HepG2 (cell line): Measurements from ENCODE around the gene FBXO48. TPM values are rescaled to one million over a fixed set of nuclear protein-coding genes. Genes with fewer than 3 reads are reported as not detected.
A peak's percentile ranks its signal among the peaks of the same experiment; 100 is the strongest.

Experiments used
- HHEX ChIP-seq: IDR thresholded peaks from 2 replicates; pipeline ENCODE4 v1.6.1; 2016; ENCODE audit warnings: control low read depth
- IKZF1 ChIP-seq: fragments of 450-650 bp; IDR thresholded peaks from 2 replicates; pipeline ENCODE4 v1.7.1; 2016
- JUN ChIP-seq: sonication (generic); formaldehyde crosslinking; IDR thresholded peaks from 2 replicates; pipeline ENCODE4 v1.4.0; 2020; ENCODE audit warnings: mild to moderate bottlenecking, missing genetic modification reagents
- MIXL1 ChIP-seq: IDR thresholded peaks from 2 replicates; pipeline ENCODE4 v1.6.1; 2016
- PHF20 ChIP-seq: sonication (generic); formaldehyde crosslinking; IDR thresholded peaks from 2 replicates; pipeline ENCODE4 v1.5.0; 2020; ENCODE audit warnings: mild to moderate bottlenecking, missing genetic modification reagents
- RBAK ChIP-seq: sonication (generic); formaldehyde crosslinking; IDR thresholded peaks from 2 replicates; pipeline ENCODE4 v1.5.1; 2020; ENCODE audit warnings: mild to moderate bottlenecking, missing genetic modification reagents
- SALL2 ChIP-seq: sonication (generic); formaldehyde crosslinking; IDR thresholded peaks from 2 replicates; pipeline ENCODE4 v1.8.1; 2023; ENCODE audit warnings: mild to moderate bottlenecking, missing genetic modification reagents, inconsistent platforms
- ZNF253 ChIP-seq: sonication (generic); formaldehyde crosslinking; IDR thresholded peaks from 2 replicates; pipeline ENCODE4 v1.8.0; 2022; ENCODE audit warnings: mild to moderate bottlenecking, missing genetic modification reagents, borderline replicate concordance
- ZNF335 ChIP-seq: sonication (generic); formaldehyde crosslinking; IDR thresholded peaks from 2 replicates; pipeline ENCODE4 v1.4.0; 2020; ENCODE audit warnings: missing genetic modification reagents
- ZNF569 ChIP-seq: sonication (generic); formaldehyde crosslinking; IDR thresholded peaks from 2 replicates; pipeline ENCODE4 v1.5.0; 2020; ENCODE audit warnings: mild to moderate bottlenecking, missing genetic modification reagents, moderate library complexity, borderline replicate concordance
- ZNF672 ChIP-seq: sonication (generic); formaldehyde crosslinking; IDR thresholded peaks from 2 replicates; pipeline ENCODE4 v1.8.1; 2022; ENCODE audit warnings: missing genetic modification reagents
- ZNF878 ChIP-seq: sonication (generic); formaldehyde crosslinking; IDR thresholded peaks from 2 replicates; pipeline ENCODE4 v1.8.1; 2023; ENCODE audit warnings: mild to moderate bottlenecking, missing genetic modification reagents, moderate library complexity
- polyA plus RNA-seq, 8 experiments: library from polyadenylated mRNA; depleted of rRNA in 3 of 8; stranded (reverse) in 7 of 8; unstranded in 1 of 8; fragments of >200 nt; fragmentation: Illumina TruSeq in 4 of 8; extraction: Trizol in 4 of 8; gene quantifications; 2 replicates each; pipeline versions ENCODE4 v1.2.1 to v1.2.3, GENCODE V29; 2011 to 2016; ENCODE audit warnings: low read depth in 4 of 8, missing spikeins in 1 of 8, mixed read lengths in 1 of 8; ENCODE audit not compliant: insufficient read depth in 1 of 8
- total RNA-seq, 5 experiments: library from RNA; depleted of rRNA; stranded (reverse); fragments of >200 nt; fragmentation: Illumina TruSeq; extraction: Trizol; gene quantifications; 2 replicates each; pipeline ENCODE4 v1.2.3, GENCODE V29; 2016; ENCODE audit warnings: low read depth in 1 of 5
- TF ChIP-seq, protein P1 (sequence below): fragments of 450-650 bp; IDR thresholded peaks from 2 replicates; pipeline ENCODE4 v1.6.1; 2016
- TF ChIP-seq, protein P2 (sequence below): IDR thresholded peaks from 2 replicates; pipeline ENCODE4 v1.6.1; 2012; ENCODE audit warnings: low read depth, low read length, improper control_type of control experiment
- TF ChIP-seq, protein P3 (sequence below): sonication (generic); formaldehyde crosslinking; IDR thresholded peaks from 2 replicates; pipeline ENCODE4 v1.8.0; 2023; ENCODE audit warnings: mild to moderate bottlenecking, missing genetic modification reagents
- TF ChIP-seq, protein P4 (sequence below): sonication (generic); formaldehyde crosslinking; IDR thresholded peaks from 2 replicates; pipeline ENCODE4 v1.5.1; 2020; ENCODE audit warnings: missing genetic modification reagents, mild to moderate bottlenecking, borderline replicate concordance
- TF ChIP-seq, protein P5 (sequence below): sonication (generic); formaldehyde crosslinking; IDR thresholded peaks from 2 replicates; pipeline ENCODE4 v1.5.0; 2020; ENCODE audit warnings: mild to moderate bottlenecking, low read depth, missing genetic modification reagents, borderline replicate concordance
- TF ChIP-seq, protein P6 (sequence below): sonication (generic); formaldehyde crosslinking; IDR thresholded peaks from 2 replicates; pipeline ENCODE4 v1.4.0; 2020; ENCODE audit warnings: missing genetic modification reagents

The FBXO48 gene
- total and polyA plus RNA-seq, 2 of the 13 experiments (the other 11 are each of a cell fraction or from before 2014, with no cell fraction given) = 0.42 to 1.1 TPM

DNA sequence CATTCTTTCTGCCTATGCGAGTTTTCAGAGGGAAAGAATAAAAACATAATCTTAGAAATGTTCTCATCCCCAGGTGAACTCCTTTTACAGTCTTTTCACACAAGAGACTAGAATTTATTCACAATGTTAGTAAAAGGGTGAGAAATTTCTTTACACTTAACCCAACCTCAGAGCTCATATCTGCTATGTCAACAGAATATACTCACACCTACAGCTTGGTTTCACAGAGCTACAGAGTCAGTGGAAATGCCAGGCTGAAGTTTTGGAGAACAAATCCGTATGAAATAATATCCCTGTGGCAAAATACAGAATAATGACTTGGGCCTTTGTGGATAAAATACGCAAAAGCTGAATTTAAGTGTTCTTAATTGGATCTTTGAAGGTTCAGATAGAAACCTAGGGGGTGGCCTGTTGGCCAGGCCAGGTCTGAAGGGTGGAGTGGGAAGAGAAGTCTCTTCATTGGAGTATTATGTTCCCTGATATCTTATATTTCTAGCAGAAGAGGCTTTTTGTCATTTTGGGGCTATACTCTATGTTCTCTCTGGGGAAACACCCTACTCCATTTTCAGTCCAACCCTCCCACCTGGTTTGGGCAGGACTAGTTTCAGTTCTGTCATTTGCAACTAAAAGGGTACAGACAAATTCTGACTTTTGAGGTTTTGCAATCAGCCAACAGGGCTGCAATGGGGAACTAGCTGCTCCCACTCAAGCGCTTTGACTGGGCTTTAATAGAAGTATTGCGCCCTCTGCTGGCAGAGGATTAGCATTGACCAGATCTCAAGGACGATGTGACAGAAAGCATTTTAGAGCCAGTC, 25.7 kb downstream of the FBXO48 start (continued):
- TF ChIP-seq, protein P1, sequence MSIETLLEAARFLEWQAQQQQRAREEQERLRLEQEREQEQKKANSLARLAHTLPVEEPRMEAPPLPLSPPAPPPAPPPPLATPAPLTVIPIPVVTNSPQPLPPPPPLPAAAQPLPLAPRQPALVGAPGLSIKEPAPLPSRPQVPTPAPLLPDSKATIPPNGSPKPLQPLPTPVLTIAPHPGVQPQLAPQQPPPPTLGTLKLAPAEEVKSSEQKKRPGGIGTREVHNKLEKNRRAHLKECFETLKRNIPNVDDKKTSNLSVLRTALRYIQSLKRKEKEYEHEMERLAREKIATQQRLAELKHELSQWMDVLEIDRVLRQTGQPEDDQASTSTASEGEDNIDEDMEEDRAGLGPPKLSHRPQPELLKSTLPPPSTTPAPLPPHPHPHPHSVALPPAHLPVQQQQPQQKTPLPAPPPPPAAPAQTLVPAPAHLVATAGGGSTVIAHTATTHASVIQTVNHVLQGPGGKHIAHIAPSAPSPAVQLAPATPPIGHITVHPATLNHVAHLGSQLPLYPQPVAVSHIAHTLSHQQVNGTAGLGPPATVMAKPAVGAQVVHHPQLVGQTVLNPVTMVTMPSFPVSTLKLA = no peak
- no peak for TF ChIP-seq SALL2 (CRISPR knock-in tag)
- TF ChIP-seq, protein P2, sequence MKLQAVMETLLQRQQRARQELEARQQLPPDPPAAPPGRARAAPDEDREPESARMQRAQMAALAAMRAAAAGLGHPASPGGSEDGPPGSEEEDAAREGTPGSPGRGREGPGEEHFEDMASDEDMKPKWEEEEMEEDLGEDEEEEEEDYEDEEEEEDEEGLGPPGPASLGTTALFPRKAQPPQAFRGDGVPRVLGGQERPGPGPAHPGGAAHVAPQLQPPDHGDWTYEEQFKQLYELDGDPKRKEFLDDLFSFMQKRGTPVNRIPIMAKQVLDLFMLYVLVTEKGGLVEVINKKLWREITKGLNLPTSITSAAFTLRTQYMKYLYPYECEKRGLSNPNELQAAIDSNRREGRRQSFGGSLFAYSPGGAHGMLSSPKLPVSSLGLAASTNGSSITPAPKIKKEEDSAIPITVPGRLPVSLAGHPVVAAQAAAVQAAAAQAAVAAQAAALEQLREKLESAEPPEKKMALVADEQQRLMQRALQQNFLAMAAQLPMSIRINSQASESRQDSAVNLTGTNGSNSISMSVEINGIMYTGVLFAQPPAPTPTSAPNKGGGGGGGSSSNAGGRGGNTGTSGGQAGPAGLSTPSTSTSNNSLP = peak; percentile 71
- no peak for TF ChIP-seq ZNF253 (CRISPR knock-in tag)
- TF ChIP-seq IKZF1 = no peak
- no peak for TF ChIP-seq HHEX
- no peak for TF ChIP-seq ZNF569
- no peak for TF ChIP-seq PHF20 (CRISPR knock-in tag)
- no peak for TF ChIP-seq ZNF672 (CRISPR knock-in tag)
- TF ChIP-seq ZNF878 (CRISPR knock-in tag) = no peak
- TF ChIP-seq RBAK = no peak
- TF ChIP-seq, protein P3, sequence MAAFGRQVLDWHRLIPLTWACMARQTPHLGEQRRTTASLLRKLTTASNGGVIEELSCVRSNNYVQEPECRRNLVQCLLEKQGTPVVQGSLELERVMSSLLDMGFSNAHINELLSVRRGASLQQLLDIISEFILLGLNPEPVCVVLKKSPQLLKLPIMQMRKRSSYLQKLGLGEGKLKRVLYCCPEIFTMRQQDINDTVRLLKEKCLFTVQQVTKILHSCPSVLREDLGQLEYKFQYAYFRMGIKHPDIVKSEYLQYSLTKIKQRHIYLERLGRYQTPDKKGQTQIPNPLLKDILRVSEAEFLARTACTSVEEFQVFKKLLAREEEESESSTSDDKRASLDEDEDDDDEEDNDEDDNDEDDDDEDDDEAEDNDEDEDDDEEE (CRISPR knock-in tag) = no peak
- TF ChIP-seq, protein P4, sequence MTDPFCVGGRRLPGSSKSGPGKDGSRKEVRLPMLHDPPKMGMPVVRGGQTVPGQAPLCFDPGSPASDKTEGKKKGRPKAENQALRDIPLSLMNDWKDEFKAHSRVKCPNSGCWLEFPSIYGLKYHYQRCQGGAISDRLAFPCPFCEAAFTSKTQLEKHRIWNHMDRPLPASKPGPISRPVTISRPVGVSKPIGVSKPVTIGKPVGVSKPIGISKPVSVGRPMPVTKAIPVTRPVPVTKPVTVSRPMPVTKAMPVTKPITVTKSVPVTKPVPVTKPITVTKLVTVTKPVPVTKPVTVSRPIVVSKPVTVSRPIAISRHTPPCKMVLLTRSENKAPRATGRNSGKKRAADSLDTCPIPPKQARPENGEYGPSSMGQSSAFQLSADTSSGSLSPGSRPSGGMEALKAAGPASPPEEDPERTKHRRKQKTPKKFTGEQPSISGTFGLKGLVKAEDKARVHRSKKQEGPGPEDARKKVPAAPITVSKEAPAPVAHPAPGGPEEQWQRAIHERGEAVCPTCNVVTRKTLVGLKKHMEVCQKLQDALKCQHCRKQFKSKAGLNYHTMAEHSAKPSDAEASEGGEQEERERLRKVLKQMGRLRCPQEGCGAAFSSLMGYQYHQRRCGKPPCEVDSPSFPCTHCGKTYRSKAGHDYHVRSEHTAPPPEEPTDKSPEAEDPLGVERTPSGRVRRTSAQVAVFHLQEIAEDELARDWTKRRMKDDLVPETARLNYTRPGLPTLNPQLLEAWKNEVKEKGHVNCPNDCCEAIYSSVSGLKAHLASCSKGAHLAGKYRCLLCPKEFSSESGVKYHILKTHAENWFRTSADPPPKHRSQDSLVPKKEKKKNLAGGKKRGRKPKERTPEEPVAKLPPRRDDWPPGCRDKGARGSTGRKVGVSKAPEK (CRISPR knock-in tag) = no peak
- TF ChIP-seq, protein P5, sequence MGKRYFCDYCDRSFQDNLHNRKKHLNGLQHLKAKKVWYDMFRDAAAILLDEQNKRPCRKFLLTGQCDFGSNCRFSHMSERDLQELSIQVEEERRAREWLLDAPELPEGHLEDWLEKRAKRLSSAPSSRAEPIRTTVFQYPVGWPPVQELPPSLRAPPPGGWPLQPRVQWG (CRISPR knock-in tag) = no peak
- TF ChIP-seq MIXL1 (CRISPR knock-in tag) = 0 out of 2 replicates have a peak, but pooled peaks have one; percentile 50
- no peak for TF ChIP-seq JUN (CRISPR knock-in tag)
- TF ChIP-seq, protein P6, sequence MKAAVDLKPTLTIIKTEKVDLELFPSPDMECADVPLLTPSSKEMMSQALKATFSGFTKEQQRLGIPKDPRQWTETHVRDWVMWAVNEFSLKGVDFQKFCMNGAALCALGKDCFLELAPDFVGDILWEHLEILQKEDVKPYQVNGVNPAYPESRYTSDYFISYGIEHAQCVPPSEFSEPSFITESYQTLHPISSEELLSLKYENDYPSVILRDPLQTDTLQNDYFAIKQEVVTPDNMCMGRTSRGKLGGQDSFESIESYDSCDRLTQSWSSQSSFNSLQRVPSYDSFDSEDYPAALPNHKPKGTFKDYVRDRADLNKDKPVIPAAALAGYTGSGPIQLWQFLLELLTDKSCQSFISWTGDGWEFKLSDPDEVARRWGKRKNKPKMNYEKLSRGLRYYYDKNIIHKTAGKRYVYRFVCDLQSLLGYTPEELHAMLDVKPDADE (CRISPR knock-in tag) = no peak
- no peak for TF ChIP-seq ZNF335 (CRISPR knock-in tag)
